Glutamatergic neuron (in vitro differentiated cells): Measurements from ENCODE around the gene DGKG. TPM values are rescaled to one million over a fixed set of nuclear protein-coding genes. Genes with fewer than 3 reads are reported as not detected.
A peak's percentile ranks its signal among the peaks of the same experiment; 100 is the strongest.

Experiments
- DNase-seq: peaks from one replicate; pipeline ENCODE4 v3.0.0; 2022
- H3K27ac Mint-ChIP-seq: one replicate; pipeline ENCODE4 v1.8.0; 2020; ENCODE audit warnings: mild to moderate bottlenecking, mixed read lengths, inconsistent platforms; ENCODE audit not compliant: unreplicated experiment
- H3K27me3 Mint-ChIP-seq: one replicate; pipeline ENCODE4 v1.8.0; 2020; ENCODE audit warnings: mild to moderate bottlenecking, moderate library complexity, mixed read lengths, inconsistent platforms; ENCODE audit not compliant: unreplicated experiment
- H3K36me3 Mint-ChIP-seq: one replicate; pipeline ENCODE4 v1.8.0; 2020; ENCODE audit warnings: mild to moderate bottlenecking, mixed read lengths, inconsistent platforms; ENCODE audit not compliant: unreplicated experiment
- H3K4me1 Mint-ChIP-seq: one replicate; pipeline ENCODE4 v1.8.0; 2020; ENCODE audit warnings: mild to moderate bottlenecking, low read depth, mixed read lengths, inconsistent platforms; ENCODE audit not compliant: unreplicated experiment
- H3K4me3 Mint-ChIP-seq: one replicate; pipeline ENCODE4 v1.8.0; 2020; ENCODE audit warnings: mild to moderate bottlenecking, mixed read lengths, inconsistent platforms; ENCODE audit not compliant: unreplicated experiment
- H3K9me3 Mint-ChIP-seq: one replicate; pipeline ENCODE4 v1.8.0; 2020; ENCODE audit warnings: mild to moderate bottlenecking, moderate library complexity, mixed read lengths, inconsistent platforms; ENCODE audit not compliant: unreplicated experiment
- total RNA-seq: library from RNA; stranded (reverse); fragmentation: NEBNext Ultra II Directional; extraction: Animal tissue kit (Norgen Biotek cat#: 25700); gene quantifications from one replicate; pipeline ENCODE4 v1.2.1, GENCODE V29; 2021; ENCODE audit not compliant: unreplicated experiment
- TF ChIP-seq, protein P1 (sequence below): fragments of 200-600 bp; sonication (generic); IDR thresholded peaks from one replicate; pipeline ENCODE4 v1.5.0; 2021; ENCODE audit not compliant: partially characterized antibody, unreplicated experiment

The DGKG gene
- total RNA-seq, 1 donor from 2014 or later, result 24.1 TPM

DNA sequence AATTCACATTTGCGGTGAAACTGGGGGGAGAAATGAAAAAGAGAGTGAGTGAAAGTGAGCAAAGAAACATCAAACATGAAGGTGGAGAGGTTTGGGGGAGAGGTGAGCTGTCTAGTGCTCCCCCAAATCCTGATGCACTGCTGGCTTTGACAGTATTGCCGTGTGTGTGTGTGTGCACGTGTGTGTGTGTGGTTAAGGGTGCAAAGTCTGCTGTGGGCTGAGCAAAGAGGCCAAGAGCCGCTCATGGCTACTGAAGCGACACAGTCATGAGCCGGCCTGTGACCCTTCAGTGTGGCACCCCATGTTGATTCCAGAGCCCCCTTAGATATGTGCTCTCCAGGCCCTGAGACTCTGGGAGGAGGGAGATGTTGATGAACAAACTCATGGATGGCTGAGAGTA, 94.3 kb downstream of the DGKG start:
- Mint-ChIP-seq H3K27ac (no peak overlapping the region), H3K4me1 (peaks cover 2% of the 10 kb centered on the region), H3K4me3 (no peak overlapping the region), H3K27me3 (peaks cover 2% of the 10 kb centered on the region), H3K9me3 (peaks cover 2% of the 10 kb centered on the region), H3K36me3 (no peaks in the 10 kb centered on the region)
- no peak for DNase-seq
- TF ChIP-seq, protein P1, sequence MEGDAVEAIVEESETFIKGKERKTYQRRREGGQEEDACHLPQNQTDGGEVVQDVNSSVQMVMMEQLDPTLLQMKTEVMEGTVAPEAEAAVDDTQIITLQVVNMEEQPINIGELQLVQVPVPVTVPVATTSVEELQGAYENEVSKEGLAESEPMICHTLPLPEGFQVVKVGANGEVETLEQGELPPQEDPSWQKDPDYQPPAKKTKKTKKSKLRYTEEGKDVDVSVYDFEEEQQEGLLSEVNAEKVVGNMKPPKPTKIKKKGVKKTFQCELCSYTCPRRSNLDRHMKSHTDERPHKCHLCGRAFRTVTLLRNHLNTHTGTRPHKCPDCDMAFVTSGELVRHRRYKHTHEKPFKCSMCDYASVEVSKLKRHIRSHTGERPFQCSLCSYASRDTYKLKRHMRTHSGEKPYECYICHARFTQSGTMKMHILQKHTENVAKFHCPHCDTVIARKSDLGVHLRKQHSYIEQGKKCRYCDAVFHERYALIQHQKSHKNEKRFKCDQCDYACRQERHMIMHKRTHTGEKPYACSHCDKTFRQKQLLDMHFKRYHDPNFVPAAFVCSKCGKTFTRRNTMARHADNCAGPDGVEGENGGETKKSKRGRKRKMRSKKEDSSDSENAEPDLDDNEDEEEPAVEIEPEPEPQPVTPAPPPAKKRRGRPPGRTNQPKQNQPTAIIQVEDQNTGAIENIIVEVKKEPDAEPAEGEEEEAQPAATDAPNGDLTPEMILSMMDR, result no peak

DNA sequence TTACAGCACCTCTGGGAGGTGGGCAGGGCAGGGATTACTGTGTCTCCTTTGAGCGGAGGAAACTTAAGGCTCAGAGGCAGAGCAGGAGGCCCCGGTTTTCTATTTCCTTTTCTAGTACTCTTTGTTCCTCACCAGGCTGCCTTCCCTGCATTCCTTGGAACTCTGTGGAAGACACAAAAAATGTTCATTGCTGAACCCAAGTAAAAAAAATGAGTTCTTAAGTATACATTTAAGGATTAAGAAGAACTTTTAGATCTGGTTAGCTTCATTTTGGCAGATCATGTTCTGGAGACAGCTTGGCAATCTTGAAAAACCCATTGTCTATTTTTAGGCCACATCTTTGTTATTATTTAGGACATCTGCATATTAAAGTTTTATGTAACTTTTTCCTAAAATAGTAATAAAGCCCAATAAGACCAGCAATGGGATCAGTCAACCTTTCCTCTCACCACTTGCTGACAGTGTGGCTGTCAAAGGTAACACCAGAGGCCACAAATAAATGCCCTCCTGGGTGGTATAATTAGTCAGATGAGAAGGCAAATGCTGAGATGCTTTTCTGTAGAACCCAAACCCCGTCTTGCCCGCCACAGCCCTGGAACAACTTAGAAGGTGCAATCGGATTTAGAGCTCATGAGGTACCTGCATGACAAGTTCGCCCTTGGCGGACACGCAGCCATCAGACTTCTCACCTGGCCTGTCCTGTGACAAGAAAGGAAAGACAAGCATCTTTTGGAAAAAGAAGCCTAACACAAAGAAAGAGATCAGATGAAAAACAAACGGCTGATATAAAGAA, 97.2 kb downstream of the DGKG start:
- DNase-seq, result no peak
- no peak overlapping the region for H3K27ac Mint-ChIP-seq
- H3K4me3 Mint-ChIP-seq, result no peak overlapping the region
- peaks cover 1% of the 10 kb centered on the region for H3K9me3 Mint-ChIP-seq
- peaks cover 2% of the 10 kb centered on the region for H3K27me3 Mint-ChIP-seq
- TF ChIP-seq, protein P1, result no peak
- peaks cover 7% of the 10 kb centered on the region for H3K4me1 Mint-ChIP-seq
- no peaks in the 10 kb centered on the region for H3K36me3 Mint-ChIP-seq

DNA sequence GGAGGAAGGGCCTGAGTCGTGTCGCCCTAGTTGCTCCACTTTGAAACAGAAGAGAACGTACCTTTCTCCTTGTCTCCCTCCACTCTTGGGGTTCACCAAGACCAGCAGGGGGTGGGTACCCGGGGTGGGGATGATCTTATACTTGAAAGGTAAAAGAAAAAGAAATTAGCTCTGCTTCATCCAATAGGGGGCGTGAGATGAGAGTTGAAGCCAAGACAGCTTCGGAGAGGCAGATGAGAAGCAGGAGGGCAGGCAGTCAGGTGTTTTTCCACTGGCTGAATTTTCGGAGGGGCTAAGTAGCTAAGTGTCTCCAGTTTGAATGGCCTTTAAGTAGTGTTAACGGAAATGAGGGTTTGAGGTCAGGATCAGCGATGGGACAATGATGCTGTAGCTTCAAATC, 100.4 kb downstream of the DGKG start:
- Mint-ChIP-seq H3K27me3 (peaks cover 4% of the 10 kb centered on the region), H3K4me1 (peaks cover 14% of the 10 kb centered on the region), H3K4me3 (no peak overlapping the region), H3K27ac (no peak overlapping the region), H3K36me3 (no peaks in the 10 kb centered on the region), H3K9me3 (peaks cover 3% of the 10 kb centered on the region)
- TF ChIP-seq, protein P1, result peak; percentile 44
- DNase-seq, result no peak

DNA sequence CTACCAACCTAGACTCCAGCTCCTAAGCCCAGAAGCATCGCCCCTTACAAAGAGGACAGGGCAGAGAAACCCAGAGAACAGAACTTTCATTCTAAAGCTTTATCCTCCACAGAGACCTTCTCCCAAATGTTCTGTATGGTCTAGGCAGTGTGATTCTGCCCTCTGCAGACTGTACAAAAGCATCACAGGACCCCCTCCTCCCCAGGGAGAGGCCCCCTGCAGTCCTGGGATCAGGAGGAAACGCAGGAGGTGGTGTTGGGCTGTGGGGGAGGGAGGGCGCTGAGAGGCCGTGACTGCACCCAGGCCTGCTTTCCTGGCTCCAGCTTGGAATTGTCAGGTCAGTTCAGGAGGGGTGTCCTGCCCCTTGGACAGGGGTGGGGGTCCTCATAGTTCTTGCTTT, 101.3 kb downstream of the DGKG start:
- peaks cover 14% of the 10 kb centered on the region for H3K4me1 Mint-ChIP-seq
- peaks cover 3% of the 10 kb centered on the region for H3K9me3 Mint-ChIP-seq
- H3K36me3 Mint-ChIP-seq, result no peaks in the 10 kb centered on the region
- H3K27ac Mint-ChIP-seq, result no peak overlapping the region
- TF ChIP-seq, protein P1, result no peak
- DNase-seq, result no peak
- no peak overlapping the region for H3K4me3 Mint-ChIP-seq
- peaks cover 7% of the 10 kb centered on the region for H3K27me3 Mint-ChIP-seq

DNA sequence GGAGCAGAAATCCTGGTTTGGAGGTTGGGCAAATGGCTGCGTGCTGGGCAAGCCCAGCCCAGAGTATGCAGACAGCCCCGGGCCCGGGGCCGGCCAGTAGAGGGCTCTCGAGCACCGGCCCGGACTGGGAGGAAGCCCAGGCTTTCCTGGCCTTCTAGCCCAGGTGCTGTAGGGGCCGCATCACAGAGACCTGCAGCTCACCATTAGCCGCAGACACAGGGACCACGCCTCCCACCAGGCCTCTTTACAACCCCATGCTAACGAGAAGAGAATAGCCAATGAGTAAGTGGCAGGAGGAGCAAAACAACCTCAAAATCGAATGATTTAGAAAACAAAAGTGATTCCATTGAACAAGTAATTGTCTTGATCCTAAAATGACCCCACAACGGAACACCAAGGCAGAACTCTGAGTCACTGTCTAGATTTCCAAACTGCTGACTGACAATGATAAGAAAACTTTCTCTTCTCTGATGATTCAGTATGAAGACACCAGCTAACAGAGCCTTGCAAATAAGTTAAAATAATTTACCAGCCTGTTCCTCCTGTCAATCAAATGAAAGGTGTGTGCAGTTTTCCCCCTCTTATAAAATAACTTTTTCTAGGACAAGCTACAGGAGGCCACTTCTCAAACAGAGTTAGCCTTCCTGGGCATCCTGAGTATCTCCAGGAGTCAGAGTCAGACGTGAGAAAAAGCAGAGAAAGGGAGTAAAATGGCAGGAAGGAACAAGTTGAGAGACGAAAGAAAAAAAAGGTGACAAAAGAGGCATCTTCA, 102.2 kb downstream of the DGKG start:
- no peaks in the 10 kb centered on the region for H3K36me3 Mint-ChIP-seq
- H3K4me3 Mint-ChIP-seq, result no peak overlapping the region
- peaks cover 6% of the 10 kb centered on the region for H3K27me3 Mint-ChIP-seq
- TF ChIP-seq, protein P1, result peak; percentile 71
- peaks cover 14% of the 10 kb centered on the region for H3K4me1 Mint-ChIP-seq
- peak; percentile 85 for DNase-seq
- H3K27ac Mint-ChIP-seq, result no peak overlapping the region
- peaks cover 3% of the 10 kb centered on the region for H3K9me3 Mint-ChIP-seq
